ENCODE data around the gene TMC5.
"Not testable (repeated sequence)": the region's sequence is repeated elsewhere in the genome, so short reads cannot be mapped to it uniquely, and the experiment has no call there.

The TMC5 gene

GRCh38 chr16:19392352-19392751 is 25.3 kb upstream of the TMC5 start:
- no peak for TF ChIP-seq CTCF (IDR thresholded peaks at IDR 0.05; ENCODE audit: low read depth, low read length, missing control alignments)
- no peak overlapping the region for H3K4me3 ChIP-seq (replicated peaks; ENCODE audit: low read depth, low read length)
- DNase-seq (ENCODE audit: extremely low read depth, low read depth): no peak

GRCh38 chr16:19393226-19394111 is 24.2 kb upstream of the TMC5 start:
- no peak overlapping the region for H3K4me3 ChIP-seq (replicated peaks; ENCODE audit: low read depth, low read length)
- DNase-seq (ENCODE audit: extremely low read depth, low read depth): no peak
- no peak for TF ChIP-seq CTCF (IDR thresholded peaks at IDR 0.05; ENCODE audit: low read depth, low read length, missing control alignments)

GRCh38 chr16:19395646-19396267 is 21.9 kb upstream of the TMC5 start:
- not testable (repeated sequence) for DNase-seq (ENCODE audit: extremely low read depth, low read depth); H3K4me3 ChIP-seq (replicated peaks; ENCODE audit: low read depth, low read length)

- DNase-seq (ENCODE audit: extremely low read depth, low read depth): no peak
- no peak for TF ChIP-seq CTCF (IDR thresholded peaks at IDR 0.05; ENCODE audit: low read depth, low read length, missing control alignments)
- H3K4me3 ChIP-seq (replicated peaks; ENCODE audit: low read depth, low read length): no peak overlapping the region
These were observed 21.1 kb upstream of the TMC5 start for GRCh38 chr16:19396555-19397011.

- not testable (repeated sequence) for H3K4me3 ChIP-seq (replicated peaks; ENCODE audit: low read depth, low read length); DNase-seq (ENCODE audit: extremely low read depth, low read depth)
These were observed 20.3 kb upstream of the TMC5 start for GRCh38 chr16:19397373-19397772.

- H3K4me3 ChIP-seq (replicated peaks; ENCODE audit: low read depth, low read length): no peak overlapping the region
- TF ChIP-seq CTCF (IDR thresholded peaks at IDR 0.05; ENCODE audit: low read depth, low read length, missing control alignments): peak; percentile 20
- no peak for DNase-seq (ENCODE audit: extremely low read depth, low read depth)
These were observed 17.0 kb upstream of the TMC5 start for GRCh38 chr16:19400711-19401110.

GRCh38 chr16:19406891-19407491 is 10.7 kb upstream of the TMC5 start:
- no peak overlapping the region for H3K4me3 ChIP-seq (replicated peaks; ENCODE audit: low read depth, low read length)
- no peak for TF ChIP-seq CTCF (IDR thresholded peaks at IDR 0.05; ENCODE audit: low read depth, low read length, missing control alignments)
- DNase-seq (ENCODE audit: extremely low read depth, low read depth): no peak
